HG02798 (cell line): ENCODE results near the gene ZFYVE28.

Experiments used
- ATAC-seq: cut with Tn5 transposase; IDR thresholded peaks from one replicate; pipeline ENCODE4 v1.9.1; 2021; ENCODE audit warnings: mild to moderate bottlenecking; ENCODE audit not compliant: unreplicated experiment, poor library complexity

The ZFYVE28 gene

GRCh38 chr4:2337131-2337723, 81.2 kb downstream of the ZFYVE28 start:
- no peak for ATAC-seq

GRCh38 chr4:2336659-2337058, 81.8 kb downstream of the ZFYVE28 start:
- ATAC-seq = no peak

- ATAC-seq = no peak
Measured at GRCh38 chr4:2335729-2336101, 82.7 kb downstream of the ZFYVE28 start.

- ATAC-seq = no peak
Measured at GRCh38 chr4:2334826-2335728, 83.4 kb downstream of the ZFYVE28 start.

- ATAC-seq = no peak
Measured at GRCh38 chr4:2333916-2334644, 84.4 kb downstream of the ZFYVE28 start.

GRCh38 chr4:2333356-2333841, 85.0 kb downstream of the ZFYVE28 start:
- ATAC-seq = no peak

GRCh38 chr4:2332976-2333319, 85.5 kb downstream of the ZFYVE28 start:
- ATAC-seq = no peak

GRCh38 chr4:2332201-2332975, 86.1 kb downstream of the ZFYVE28 start:
- ATAC-seq = no peak

GRCh38 chr4:2331519-2332200, 86.8 kb downstream of the ZFYVE28 start:
- no peak for ATAC-seq

- no peak for ATAC-seq
Measured at GRCh38 chr4:2331043-2331420, 87.4 kb downstream of the ZFYVE28 start.

GRCh38 chr4:2330091-2331042, 88.1 kb downstream of the ZFYVE28 start:
- no peak for ATAC-seq

GRCh38 chr4:2327579-2327978, 90.9 kb downstream of the ZFYVE28 start:
- ATAC-seq = no peak

- ATAC-seq = no peak
Measured at GRCh38 chr4:2324891-2325290, 93.6 kb downstream of the ZFYVE28 start.

GRCh38 chr4:2322841-2323240, 95.6 kb downstream of the ZFYVE28 start:
- no peak for ATAC-seq

GRCh38 chr4:2322227-2322626, 96.2 kb downstream of the ZFYVE28 start:
- ATAC-seq = no peak

- ATAC-seq = no peak
Measured at GRCh38 chr4:2321279-2322196, 96.9 kb downstream of the ZFYVE28 start.

- ATAC-seq = no peak
Measured at GRCh38 chr4:2320746-2321145, 97.7 kb downstream of the ZFYVE28 start.

GRCh38 chr4:2320152-2320551, 98.3 kb downstream of the ZFYVE28 start:
- ATAC-seq = no peak
